Panc1 (cell line): Measurements from ENCODE around the gene MAN1A1. TPM values are rescaled to one million over a fixed set of nuclear protein-coding genes. Genes with fewer than 3 reads are reported as not detected.

Source experiments
- ATAC-seq: fragments of 200-7000 bp; cut with Tn5 transposase; 2 replicates; pipeline ENCODE4 v1.9.1; 2020; ENCODE audit warnings: mild to moderate bottlenecking, moderate library complexity
- BruUV-seq: library from RNA; stranded (reverse); fragments of 400-500 nt; replicated peaks from 2 replicates; lab custom pipeline; 2021; lab: Mats Ljungman, UMichigan
- CTCF ChIA-PET: fragments of 300-600 bp; sonication (Branson Sonifier 250); formaldehyde crosslinking; loops from one replicate; lab custom pipeline; 2022; ENCODE audit warnings: antibody characterized with exemption; lab: Charles Lee
- POLR2A ChIA-PET: fragments of 300-600 bp; sonication (Branson Sonifier 250); formaldehyde crosslinking; loops from one replicate; lab custom pipeline; 2022; ENCODE audit warnings: antibody characterized with exemption; lab: Charles Lee
- DNase-seq: peaks from one replicate; pipeline ENCODE4 v3.0.0-alpha.2; 2010; ENCODE audit warnings: low read depth, low spot score
- H3K27ac ChIP-seq: 2 replicates; pipeline ENCODE4 v1.5.1; 2011; ENCODE audit warnings: mild to moderate bottlenecking, low read length, inconsistent platforms
- H3K27me3 ChIP-seq: fragments of 200-500 bp; sonication (Bioruptor generic); 2 replicates; pipeline ENCODE4 v1.6.0; 2014; ENCODE audit warnings: low read length, inconsistent platforms; ENCODE audit not compliant: control insufficient read depth, insufficient read depth
- H3K36me3 ChIP-seq: fragments of 200-500 bp; sonication (Bioruptor generic); 2 replicates; pipeline ENCODE4 v1.5.1; 2014; ENCODE audit warnings: inconsistent platforms, mild to moderate bottlenecking, low read length, moderate library complexity; ENCODE audit not compliant: control insufficient read depth, insufficient read depth
- H3K4me1 ChIP-seq: 2 replicates; pipeline ENCODE4 v1.5.1; 2011; ENCODE audit warnings: inconsistent platforms, mild to moderate bottlenecking, low read length, moderate library complexity; ENCODE audit not compliant: control insufficient read depth, insufficient read depth
- H3K4me3 ChIP-seq, 2 experiments: 2 replicates each; pipeline ENCODE4 v1.5.1; 2011 to 2012; ENCODE audit warnings: low read depth in 2 of 2, low read length in 2 of 2, mild to moderate bottlenecking in 2 of 2, inconsistent platforms in 1 of 2, moderate library complexity in 1 of 2
- H3K9me3 ChIP-seq: fragments of 200-500 bp; sonication (Bioruptor generic); 2 replicates; pipeline ENCODE4 v1.5.1; 2014; ENCODE audit warnings: low read depth, mild to moderate bottlenecking, inconsistent platforms, low read length, moderate library complexity; ENCODE audit not compliant: control insufficient read depth, insufficient read depth
- POLR2AphosphoS5 ChIP-seq: IDR thresholded peaks from 2 replicates; pipeline ENCODE4 v1.6.1; 2012; ENCODE audit warnings: mild to moderate bottlenecking, low read depth, low read length, moderate library complexity
- SIN3A ChIP-seq: IDR thresholded peaks from 2 replicates; pipeline ENCODE4 v1.6.1; 2012; ENCODE audit warnings: low read depth, mild to moderate bottlenecking, low read length, moderate library complexity, borderline replicate concordance; ENCODE audit not compliant: insufficient read depth
- TCF7L2 ChIP-seq: IDR thresholded peaks from 2 replicates; pipeline ENCODE4 v1.6.1; 2011; ENCODE audit warnings: mild to moderate bottlenecking, low read depth, low read length, inconsistent platforms
- in situ Hi-C: cut with HindIII; loops from 2 replicates; pipeline ENCODE4 v1.10.0; 2016; ENCODE audit warnings: low sequenced_read_pairs, low pct_unique_long_range_greater_than_20kb
- intact Hi-C: fragments of 100-400 bp; cut with micrococcal nuclease; formaldehyde crosslinking; loops from one replicate; pipeline ENCODE4 v1.10.0; 2022; ENCODE audit not compliant: unreplicated experiment
- total RNA-seq: library from RNA; stranded (reverse); gene quantifications from one replicate; pipeline ENCODE4 v1.2.1, GENCODE V29; 2021; ENCODE audit not compliant: unreplicated experiment
- TF ChIP-seq, protein P1 (sequence below): fragments of 450-650 bp; IDR thresholded peaks from 2 replicates; pipeline ENCODE4 v1.5.1; 2017; ENCODE audit warnings: mild to moderate bottlenecking
- TF ChIP-seq, protein P2 (sequence below), 2 experiments: IDR thresholded peaks; 2 replicates each; pipeline ENCODE4 v1.6.1; 2011 to 2012; ENCODE audit warnings: low read depth in 2 of 2, control low read depth in 1 of 2, low read length in 1 of 2, mild to moderate bottlenecking in 1 of 2, moderate library complexity in 1 of 2; ENCODE audit not compliant: insufficient read depth in 1 of 2

MAN1A1 gene
- total RNA-seq, 1 experiment from 2014 or later: 3.2 TPM

DNA sequence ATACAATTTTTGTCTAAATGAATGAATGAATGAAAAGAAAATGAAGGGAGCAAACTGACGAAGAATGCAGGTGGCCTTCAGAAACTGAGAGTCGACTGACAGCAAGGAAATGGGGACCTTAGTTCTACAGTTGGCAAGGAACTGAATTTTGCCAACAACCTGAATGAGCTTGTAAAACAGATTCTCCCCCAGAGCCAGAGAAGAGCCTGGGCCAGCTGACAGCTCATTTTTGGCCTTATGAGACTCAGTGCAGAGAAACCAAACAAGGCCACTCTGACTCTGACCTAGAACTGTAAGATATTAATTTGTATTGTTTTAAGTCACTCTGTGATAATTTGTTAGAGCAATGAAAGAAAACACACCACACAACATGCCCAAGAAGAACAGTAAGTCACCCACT, 21.8 kb downstream of the MAN1A1 start:
- no peaks in the 10 kb centered on the region for H3K4me1 ChIP-seq
- H3K27me3 ChIP-seq: no peaks in the 10 kb centered on the region
- intact Hi-C loops (no loop called here), in situ Hi-C loops (no loop called here)
- no peak overlapping the region for H3K27ac ChIP-seq
- BruUV-seq: no TSS peak
- H3K4me3 ChIP-seq: no peak overlapping the region
- ChIA-PET CTCF (no interaction called here), POLR2A (no interaction called here)
- H3K36me3 ChIP-seq: no peaks in the 10 kb centered on the region
- TF ChIP-seq POLR2AphosphoS5: no peak
- TF ChIP-seq, protein P1, sequence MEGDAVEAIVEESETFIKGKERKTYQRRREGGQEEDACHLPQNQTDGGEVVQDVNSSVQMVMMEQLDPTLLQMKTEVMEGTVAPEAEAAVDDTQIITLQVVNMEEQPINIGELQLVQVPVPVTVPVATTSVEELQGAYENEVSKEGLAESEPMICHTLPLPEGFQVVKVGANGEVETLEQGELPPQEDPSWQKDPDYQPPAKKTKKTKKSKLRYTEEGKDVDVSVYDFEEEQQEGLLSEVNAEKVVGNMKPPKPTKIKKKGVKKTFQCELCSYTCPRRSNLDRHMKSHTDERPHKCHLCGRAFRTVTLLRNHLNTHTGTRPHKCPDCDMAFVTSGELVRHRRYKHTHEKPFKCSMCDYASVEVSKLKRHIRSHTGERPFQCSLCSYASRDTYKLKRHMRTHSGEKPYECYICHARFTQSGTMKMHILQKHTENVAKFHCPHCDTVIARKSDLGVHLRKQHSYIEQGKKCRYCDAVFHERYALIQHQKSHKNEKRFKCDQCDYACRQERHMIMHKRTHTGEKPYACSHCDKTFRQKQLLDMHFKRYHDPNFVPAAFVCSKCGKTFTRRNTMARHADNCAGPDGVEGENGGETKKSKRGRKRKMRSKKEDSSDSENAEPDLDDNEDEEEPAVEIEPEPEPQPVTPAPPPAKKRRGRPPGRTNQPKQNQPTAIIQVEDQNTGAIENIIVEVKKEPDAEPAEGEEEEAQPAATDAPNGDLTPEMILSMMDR: no peak
- no peak for TF ChIP-seq TCF7L2
- TF ChIP-seq, protein P2, sequence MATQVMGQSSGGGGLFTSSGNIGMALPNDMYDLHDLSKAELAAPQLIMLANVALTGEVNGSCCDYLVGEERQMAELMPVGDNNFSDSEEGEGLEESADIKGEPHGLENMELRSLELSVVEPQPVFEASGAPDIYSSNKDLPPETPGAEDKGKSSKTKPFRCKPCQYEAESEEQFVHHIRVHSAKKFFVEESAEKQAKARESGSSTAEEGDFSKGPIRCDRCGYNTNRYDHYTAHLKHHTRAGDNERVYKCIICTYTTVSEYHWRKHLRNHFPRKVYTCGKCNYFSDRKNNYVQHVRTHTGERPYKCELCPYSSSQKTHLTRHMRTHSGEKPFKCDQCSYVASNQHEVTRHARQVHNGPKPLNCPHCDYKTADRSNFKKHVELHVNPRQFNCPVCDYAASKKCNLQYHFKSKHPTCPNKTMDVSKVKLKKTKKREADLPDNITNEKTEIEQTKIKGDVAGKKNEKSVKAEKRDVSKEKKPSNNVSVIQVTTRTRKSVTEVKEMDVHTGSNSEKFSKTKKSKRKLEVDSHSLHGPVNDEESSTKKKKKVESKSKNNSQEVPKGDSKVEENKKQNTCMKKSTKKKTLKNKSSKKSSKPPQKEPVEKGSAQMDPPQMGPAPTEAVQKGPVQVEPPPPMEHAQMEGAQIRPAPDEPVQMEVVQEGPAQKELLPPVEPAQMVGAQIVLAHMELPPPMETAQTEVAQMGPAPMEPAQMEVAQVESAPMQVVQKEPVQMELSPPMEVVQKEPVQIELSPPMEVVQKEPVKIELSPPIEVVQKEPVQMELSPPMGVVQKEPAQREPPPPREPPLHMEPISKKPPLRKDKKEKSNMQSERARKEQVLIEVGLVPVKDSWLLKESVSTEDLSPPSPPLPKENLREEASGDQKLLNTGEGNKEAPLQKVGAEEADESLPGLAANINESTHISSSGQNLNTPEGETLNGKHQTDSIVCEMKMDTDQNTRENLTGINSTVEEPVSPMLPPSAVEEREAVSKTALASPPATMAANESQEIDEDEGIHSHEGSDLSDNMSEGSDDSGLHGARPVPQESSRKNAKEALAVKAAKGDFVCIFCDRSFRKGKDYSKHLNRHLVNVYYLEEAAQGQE (IDR thresholded peaks at IDR 0.05; ENCODE audit: insufficient read depth in 1 of 2, low read depth in 2 of 2, low read length in 1 of 2): no peak
- no peak for TF ChIP-seq SIN3A
- ATAC-seq (no peak), DNase-seq (no peak)
- H3K9me3 ChIP-seq: no peaks in the 10 kb centered on the region

GRCh38 chr6:119326291-119327005, 23.1 kb downstream of the MAN1A1 start:
- ATAC-seq: no peak
- in situ Hi-C loops (no loop called here), intact Hi-C loops (no loop called here)
- no peak for TF ChIP-seq TCF7L2
- TF ChIP-seq, protein P2 (IDR thresholded peaks at IDR 0.05; ENCODE audit: insufficient read depth in 1 of 2, low read depth in 2 of 2, low read length in 1 of 2): no peak
- Histone ChIP-seq H3K27ac (no peak overlapping the region), H3K27me3 (no peaks in the 10 kb centered on the region), H3K36me3 (no peaks in the 10 kb centered on the region), H3K4me3 (no peak overlapping the region), H3K4me1 (no peaks in the 10 kb centered on the region), H3K9me3 (no peaks in the 10 kb centered on the region)
- no TSS peak for BruUV-seq
- ChIA-PET POLR2A (no interaction called here), CTCF (interaction anchor here (0.6 kb wide), 1 partner anchor 310 kb away, joined by 3 read pairs; no protein-coding TSS in a partner anchor)
- DNase-seq: no peak
